NCI-H1694 treated with DMSO at 0.1 percent for 48 hours (cell line): ENCODE results near the gene CDC20.

Source experiments
- DNase-seq: peaks from one replicate; lab custom pipeline; 2025; lab: John Stamatoyannopoulos, UW

Gene CDC20

GRCh38 chr1:43329995-43330751 is 28.6 kb upstream of the CDC20 start:
- no peak for DNase-seq

- no peak for DNase-seq
Measured at GRCh38 chr1:43331688-43332087, 27.1 kb upstream of the CDC20 start.

- no peak for DNase-seq
Measured at GRCh38 chr1:43334453-43335205, 24.2 kb upstream of the CDC20 start.

GRCh38 chr1:43337588-43337987 is 21.2 kb upstream of the CDC20 start, which contains the start of gene MPL:
MPL (plus strand) TSS chr1:43337818; CDS start chr1:43337849, 31 bp downstream.
- no peak for DNase-seq

- no peak for DNase-seq
Measured at GRCh38 chr1:43338001-43338400, 20.8 kb upstream of the CDC20 start.

- DNase-seq = no peak
Measured at GRCh38 chr1:43339584-43340232, 19.1 kb upstream of the CDC20 start.

GRCh38 chr1:43340559-43340958 is 18.2 kb upstream of the CDC20 start:
- DNase-seq = no peak

GRCh38 chr1:43344267-43344850 is 14.4 kb upstream of the CDC20 start:
- DNase-seq = no peak

- DNase-seq = no peak
Measured at GRCh38 chr1:43345120-43345519, 13.7 kb upstream of the CDC20 start.

- DNase-seq = no peak
Measured at GRCh38 chr1:43346636-43347035, 12.1 kb upstream of the CDC20 start.

- no peak for DNase-seq
Measured at GRCh38 chr1:43348343-43348808, 10.4 kb upstream of the CDC20 start.

- DNase-seq = no peak
Measured at GRCh38 chr1:43348809-43349593, 9.8 kb upstream of the CDC20 start.

- no peak for DNase-seq
Measured at GRCh38 chr1:43349594-43350306, 9.0 kb upstream of the CDC20 start.

GRCh38 chr1:43350976-43351375 is 7.8 kb upstream of the CDC20 start:
- no peak for DNase-seq

GRCh38 chr1:43351421-43352350 is 7.1 kb upstream of the CDC20 start:
- no peak for DNase-seq

- DNase-seq = no peak
Measured at GRCh38 chr1:43352351-43352705, 6.5 kb upstream of the CDC20 start.

- DNase-seq = no peak
Measured at GRCh38 chr1:43352881-43353280, 5.9 kb upstream of the CDC20 start.

GRCh38 chr1:43354471-43354870 is 4.3 kb upstream of the CDC20 start:
- DNase-seq = no peak

- DNase-seq = no peak
Measured at GRCh38 chr1:43354936-43355335, 3.8 kb upstream of the CDC20 start.

GRCh38 chr1:43357251-43357650 is 1.5 kb upstream of the CDC20 start:
- no peak for DNase-seq
